HFFc6 (cell line): Measurements from ENCODE around the gene FOXE1. TPM values are rescaled to one million over a fixed set of nuclear protein-coding genes. Genes with fewer than 3 reads are reported as not detected.

Experiments
- DNase-seq: peaks from one replicate; pipeline ENCODE4 v3.0.0-alpha.2; 2018
- H3K27ac Mint-ChIP-seq: 2 replicates; pipeline ENCODE4 v1.8.0; 2020; ENCODE audit warnings: mild to moderate bottlenecking, mixed read lengths
- H3K27me3 Mint-ChIP-seq: 2 replicates; pipeline ENCODE4 v1.8.0; 2021; ENCODE audit warnings: mild to moderate bottlenecking, moderate library complexity, mixed read lengths; ENCODE audit not compliant: insufficient read depth
- H3K36me3 Mint-ChIP-seq: 2 replicates; pipeline ENCODE4 v1.8.0; 2021; ENCODE audit warnings: low read depth, mixed read lengths
- H3K4me1 Mint-ChIP-seq: 2 replicates; pipeline ENCODE4 v1.8.0; 2020; ENCODE audit warnings: low read depth, mixed read lengths
- H3K4me3 Mint-ChIP-seq: 2 replicates; pipeline ENCODE4 v1.8.0; 2020; ENCODE audit warnings: mild to moderate bottlenecking, moderate library complexity, mixed read lengths
- H3K9me3 Mint-ChIP-seq: 2 replicates; pipeline ENCODE4 v1.8.0; 2020; ENCODE audit warnings: mild to moderate bottlenecking, mixed read lengths
- CTCF ChIP-seq: fragments of 200-600 bp; sonication (generic); IDR thresholded peaks from 2 replicates; pipeline ENCODE4 v1.5.0; 2021; ENCODE audit warnings: antibody characterized with exemption, mild to moderate bottlenecking
- total RNA-seq, 6 experiments: library from RNA; stranded (reverse); fragmentation: NEBNext Ultra II Directional; extraction: Animal tissue kit (Norgen Biotek cat#: 25700); gene quantifications; 2 replicates in 1 of 6; 3 replicates in 5 of 6; pipeline ENCODE4 v1.2.3, GENCODE V29; 2021

The FOXE1 gene
- total RNA-seq, 6 experiments from 2014 or later = 51.0 to 173 (median 158) TPM

- Mint-ChIP-seq H3K9me3 (no peaks in the 10 kb centered on the region), H3K27me3 (no peaks in the 10 kb centered on the region; the same call in 1 of the 2 replicates), H3K4me1 (peaks cover 12% of the 10 kb centered on the region), H3K27ac (no peak overlapping the region), H3K4me3 (no peak overlapping the region), H3K36me3 (no peaks in the 10 kb centered on the region)
- DNase-seq = no peak
- no peak for TF ChIP-seq CTCF
These were observed 38.7 kb downstream of the FOXE1 start for GRCh38 chr9:97891736-97892135.

DNA sequence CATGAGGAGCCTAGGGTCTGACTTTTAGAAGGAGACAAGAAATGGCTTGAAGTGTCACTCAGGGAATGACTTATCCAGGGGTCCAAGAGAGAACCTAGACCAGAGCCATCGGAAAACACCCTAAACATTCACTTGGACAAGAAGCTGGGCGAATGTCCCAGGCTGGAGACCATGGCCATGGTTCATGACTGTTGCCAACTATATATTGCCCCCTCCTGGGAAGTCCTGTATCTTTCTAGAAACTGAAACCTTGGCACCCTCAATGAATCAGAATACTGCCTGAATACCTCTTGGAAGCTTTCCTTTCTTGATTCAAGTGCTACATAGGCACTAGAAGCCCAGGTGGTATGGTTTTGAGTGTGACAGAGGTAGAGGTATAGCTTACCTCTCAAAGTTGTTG is 39.4 kb downstream of the FOXE1 start:
- H3K4me1 Mint-ChIP-seq = peaks cover 12% of the 10 kb centered on the region
- TF ChIP-seq CTCF = peak; percentile 31; the same call in 1 of the 2 replicates
- H3K27me3 Mint-ChIP-seq = no peaks in the 10 kb centered on the region; the same call in 1 of the 2 replicates
- H3K9me3 Mint-ChIP-seq = no peaks in the 10 kb centered on the region
- H3K36me3 Mint-ChIP-seq = no peaks in the 10 kb centered on the region
- no peak overlapping the region for H3K4me3 Mint-ChIP-seq
- H3K27ac Mint-ChIP-seq = no peak overlapping the region
- no peak for DNase-seq

GRCh38 chr9:97895211-97895610 is 42.2 kb downstream of the FOXE1 start:
- no peak overlapping the region for H3K27ac Mint-ChIP-seq
- H3K4me3 Mint-ChIP-seq = no peak overlapping the region
- peaks cover 18% of the 10 kb centered on the region for H3K4me1 Mint-ChIP-seq
- TF ChIP-seq CTCF = no peak
- H3K27me3 Mint-ChIP-seq = no peaks in the 10 kb centered on the region; the same call in 1 of the 2 replicates
- H3K36me3 Mint-ChIP-seq = no peaks in the 10 kb centered on the region
- H3K9me3 Mint-ChIP-seq = no peaks in the 10 kb centered on the region
- DNase-seq = no peak

DNA sequence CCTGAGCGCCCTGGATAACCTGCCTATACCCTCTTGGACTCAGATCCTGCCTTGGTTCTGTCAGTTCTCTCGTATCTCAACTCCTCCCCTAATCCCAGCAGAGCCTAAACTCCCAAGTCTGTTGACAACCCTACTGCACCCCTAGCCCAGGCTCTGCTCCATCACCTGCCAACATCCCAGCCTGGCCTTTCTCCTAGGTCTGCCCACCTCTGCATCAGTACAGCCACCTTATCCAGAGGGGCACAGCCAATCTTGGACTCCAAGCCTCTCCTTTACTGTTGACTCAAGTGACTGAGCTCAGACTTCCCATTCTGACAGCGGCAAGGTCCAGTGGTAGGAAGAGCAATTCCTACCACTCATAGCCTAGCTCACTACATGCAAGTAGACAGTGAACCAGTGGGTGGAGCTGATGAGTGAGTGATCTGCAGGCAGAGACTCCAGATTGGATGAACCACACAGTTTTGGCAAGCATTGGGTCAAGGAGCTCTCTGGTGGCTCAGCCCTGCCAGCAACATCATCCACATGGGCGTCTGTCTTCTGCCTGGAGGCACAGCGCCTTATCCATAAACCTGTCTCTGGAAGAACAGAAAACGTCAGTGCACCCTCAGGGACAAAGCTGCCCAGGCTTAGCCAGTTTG is 42.8 kb downstream of the FOXE1 start:
- H3K36me3 Mint-ChIP-seq = no peaks in the 10 kb centered on the region
- no peaks in the 10 kb centered on the region for H3K27me3 Mint-ChIP-seq
- H3K4me1 Mint-ChIP-seq = peaks cover 24% of the 10 kb centered on the region
- no peak overlapping the region for H3K27ac Mint-ChIP-seq
- TF ChIP-seq CTCF = peak; percentile 64
- H3K4me3 Mint-ChIP-seq = no peak overlapping the region
- no peaks in the 10 kb centered on the region for H3K9me3 Mint-ChIP-seq
- peak; percentile 53 for DNase-seq

DNA sequence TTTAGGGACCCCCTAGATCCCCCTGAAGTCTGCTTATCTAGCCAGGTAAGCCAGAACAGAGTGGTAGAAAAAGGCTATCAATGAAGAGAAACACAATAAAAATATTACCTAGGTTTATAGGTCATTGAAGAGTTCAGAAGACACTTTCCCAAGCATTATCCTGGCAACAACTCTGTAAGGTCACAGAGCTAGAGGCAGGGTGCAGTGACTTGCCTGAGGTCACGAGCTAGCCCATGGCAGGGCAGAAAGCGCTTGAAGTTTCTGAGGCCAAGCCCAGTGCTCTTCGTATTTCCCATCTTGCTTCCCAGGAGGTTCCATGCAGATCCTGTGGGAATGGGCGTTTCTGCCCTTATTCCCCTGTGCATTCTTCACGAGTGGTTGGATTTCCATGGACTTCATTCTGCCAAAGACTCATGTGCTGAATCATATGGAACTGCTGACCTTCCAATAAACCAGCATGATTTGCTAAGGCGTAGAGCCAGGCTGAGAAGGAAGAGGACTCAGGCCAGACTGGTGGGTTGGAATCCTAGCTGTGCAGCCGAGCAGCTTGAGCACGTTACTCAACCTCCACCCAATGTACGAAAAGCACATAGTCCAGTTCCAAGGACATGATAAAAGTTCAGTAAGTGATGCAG is 47.2 kb downstream of the FOXE1 start:
- Mint-ChIP-seq H3K4me1 (peaks cover 44% of the 10 kb centered on the region), H3K4me3 (peak overlapping the region; percentile 67), H3K27ac (peak overlapping the region; percentile 77), H3K9me3 (no peaks in the 10 kb centered on the region), H3K36me3 (no peaks in the 10 kb centered on the region; the same call in 1 of the 2 replicates), H3K27me3 (no peaks in the 10 kb centered on the region)
- no peak for TF ChIP-seq CTCF
- DNase-seq = peak; percentile 72
